NT2/D1 (cell line): Measurements from ENCODE around the gene FEN1.

Experiments
- SUZ12 ChIP-seq: IDR thresholded peaks from 2 replicates; pipeline ENCODE4 v1.6.1; 2011; ENCODE audit not compliant: insufficient read length, insufficient read depth; ENCODE audit errors: extremely low read depth
- YY1 ChIP-seq: IDR thresholded peaks from 2 replicates; pipeline ENCODE4 v1.6.1; 2011; ENCODE audit not compliant: insufficient read length, insufficient read depth

GRCh38 chr11:61793083-61793828 lies 545 bp downstream of the FEN1 start:
- TF ChIP-seq YY1 (no peak), SUZ12 (no peak)
